Large intestine (tissue), 3 donors: Measurements from ENCODE around the gene MEIKIN. TPM values are rescaled to one million over a fixed set of nuclear protein-coding genes. Genes with fewer than 3 reads are reported as not detected.
"Not testable (repeated sequence)": the region's sequence is repeated elsewhere in the genome, so short reads cannot be mapped to it uniquely, and the experiment has no call there.

ENCODE experiments used
- DNase-seq, 2 donors: peaks; one replicate each; pipeline versions ENCODE4 v3.0.0 to v3.0.0-alpha.2; 2013
- H3K27ac ChIP-seq: one replicate; pipeline ENCODE4 v1.5.1; 2013; ENCODE audit warnings: low read length
- H3K27me3 ChIP-seq: 2 replicates; pipeline ENCODE4 v1.6.1; 2013; ENCODE audit warnings: low read length; ENCODE audit not compliant: control insufficient read depth, insufficient read depth
- H3K36me3 ChIP-seq: 2 replicates; pipeline ENCODE4 v1.6.1; 2013; ENCODE audit warnings: low read length; ENCODE audit not compliant: control insufficient read depth, insufficient read depth
- H3K4me1 ChIP-seq: one replicate; pipeline ENCODE4 v1.6.1; 2013; ENCODE audit warnings: low read length; ENCODE audit not compliant: control insufficient read depth, insufficient read depth
- H3K4me3 ChIP-seq: one replicate; pipeline ENCODE4 v1.5.1; 2013; ENCODE audit warnings: low read length
- H3K9me3 ChIP-seq: one replicate; pipeline ENCODE4 v1.6.1; 2013; ENCODE audit warnings: mild to moderate bottlenecking, low read depth, low read length, moderate library complexity; ENCODE audit not compliant: control insufficient read depth
- WGBS: methylation state at CpG from one replicate; pipeline ENCODE4 v1.1.5; 2013; ENCODE audit warnings: low lambda C conversion rate; ENCODE audit not compliant: insufficient coverage; 5-methylcytosine and 5-hydroxymethylcytosine counted together
- polyA plus RNA-seq: library from polyadenylated mRNA; unstranded; fragments of 120-200 nt; gene quantifications from one replicate; pipeline ENCODE4 v1.2.1, GENCODE V29; 2013

MEIKIN gene
- polyA plus RNA-seq, 1 donor = not detected

- H3K9me3 ChIP-seq = no peaks in the 10 kb centered on the region
- DNase-seq = no peak
- no peaks in the 10 kb centered on the region for H3K36me3 ChIP-seq
- no peaks in the 10 kb centered on the region for H3K27me3 ChIP-seq
- WGBS = no CpG with 5 or more reads among the region's 2 CpGs
- H3K4me3 ChIP-seq = no peak overlapping the region
- H3K27ac ChIP-seq = no peak overlapping the region
- H3K4me1 ChIP-seq = peaks cover 4% of the 10 kb centered on the region
Observed at GRCh38 chr5:131790550-131790949, 154.9 kb downstream of the MEIKIN start.

- no peak for DNase-seq
- Histone ChIP-seq H3K4me1 (peaks cover 3% of the 10 kb centered on the region), H3K9me3 (no peaks in the 10 kb centered on the region), H3K27me3 (no peaks in the 10 kb centered on the region), H3K4me3 (no peak overlapping the region), H3K27ac (no peak overlapping the region), H3K36me3 (no peaks in the 10 kb centered on the region)
- 88% methylated on average over 3 of the region's 3 CpGs for WGBS
Observed at GRCh38 chr5:131789765-131790164, 155.7 kb downstream of the MEIKIN start.

- H3K36me3 ChIP-seq = no peaks in the 10 kb centered on the region
- no peaks in the 10 kb centered on the region for H3K27me3 ChIP-seq
- no peak overlapping the region for H3K4me3 ChIP-seq
- H3K9me3 ChIP-seq = no peaks in the 10 kb centered on the region
- no peaks in the 10 kb centered on the region for H3K4me1 ChIP-seq
- no peak overlapping the region for H3K27ac ChIP-seq
- WGBS = 100% methylated on average over 1 of the region's 4 CpGs
- DNase-seq = no peak
Observed at GRCh38 chr5:131787736-131788135, 157.7 kb downstream of the MEIKIN start.

- no peak overlapping the region for H3K4me3 ChIP-seq
- no peak overlapping the region for H3K27ac ChIP-seq
- no peaks in the 10 kb centered on the region for H3K9me3 ChIP-seq
- H3K36me3 ChIP-seq = peaks cover 3% of the 10 kb centered on the region
- DNase-seq = no peak
- 60% methylated on average over 1 of the region's 4 CpGs for WGBS
- no peaks in the 10 kb centered on the region for H3K27me3 ChIP-seq
- no peaks in the 10 kb centered on the region for H3K4me1 ChIP-seq
Observed at GRCh38 chr5:131786900-131787692, 158.4 kb downstream of the MEIKIN start.

GRCh38 chr5:131786036-131786435 is 159.4 kb downstream of the MEIKIN start:
- Histone ChIP-seq H3K4me3 (no peak overlapping the region), H3K9me3 (no peaks in the 10 kb centered on the region), H3K4me1 (no peaks in the 10 kb centered on the region), H3K36me3 (peaks cover 5% of the 10 kb centered on the region), H3K27ac (no peak overlapping the region), H3K27me3 (no peaks in the 10 kb centered on the region)
- WGBS = no CpG with 5 or more reads among the region's 1 CpG
- no peak for DNase-seq

- Histone ChIP-seq H3K9me3 (no peaks in the 10 kb centered on the region), H3K27ac (no peak overlapping the region), H3K4me3 (no peak overlapping the region), H3K4me1 (no peaks in the 10 kb centered on the region), H3K36me3 (peaks cover 5% of the 10 kb centered on the region), H3K27me3 (no peaks in the 10 kb centered on the region)
- DNase-seq = no peak
- WGBS = 82% methylated on average over 1 of the region's 1 CpG
Observed at GRCh38 chr5:131783874-131784273, 161.6 kb downstream of the MEIKIN start.

GRCh38 chr5:131783357-131783756 is 162.1 kb downstream of the MEIKIN start:
- H3K27ac ChIP-seq = no peak overlapping the region
- no peaks in the 10 kb centered on the region for H3K27me3 ChIP-seq
- no peaks in the 10 kb centered on the region for H3K9me3 ChIP-seq
- WGBS = 90% methylated on average over 1 of the region's 1 CpG
- no peaks in the 10 kb centered on the region for H3K4me1 ChIP-seq
- no peak for DNase-seq
- no peak overlapping the region for H3K4me3 ChIP-seq
- H3K36me3 ChIP-seq = peaks cover 5% of the 10 kb centered on the region

- no peaks in the 10 kb centered on the region for H3K4me1 ChIP-seq
- H3K36me3 ChIP-seq = peaks cover 5% of the 10 kb centered on the region
- H3K27ac ChIP-seq = no peak overlapping the region
- H3K4me3 ChIP-seq = no peak overlapping the region
- H3K9me3 ChIP-seq = no peaks in the 10 kb centered on the region
- WGBS = no CpG with 5 or more reads among the region's 11 CpGs
- H3K27me3 ChIP-seq = no peaks in the 10 kb centered on the region
- no peak for DNase-seq
Observed at GRCh38 chr5:131782717-131783116, 162.7 kb downstream of the MEIKIN start.

- not testable (repeated sequence) for H3K27me3 ChIP-seq, DNase-seq, H3K27ac ChIP-seq, H3K9me3 ChIP-seq, H3K4me3 ChIP-seq, H3K36me3 ChIP-seq, H3K4me1 ChIP-seq
- WGBS = no CpG with 5 or more reads among the region's 1 CpG
Observed at GRCh38 chr5:131778141-131778540, 167.3 kb downstream of the MEIKIN start.

- Histone ChIP-seq H3K9me3 (no peaks in the 10 kb centered on the region), H3K27me3 (no peaks in the 10 kb centered on the region), H3K27ac (no peak overlapping the region), H3K4me1 (no peaks in the 10 kb centered on the region), H3K4me3 (no peak overlapping the region), H3K36me3 (peaks cover 2% of the 10 kb centered on the region)
- WGBS = 100% methylated on average over 1 of the region's 1 CpG
- no peak for DNase-seq
Observed at GRCh38 chr5:131776450-131776849, 169.0 kb downstream of the MEIKIN start.
